Esophagus muscularis mucosa (tissue), 4 donors: ENCODE measurements around the gene ZNF343. TPM values are rescaled to one million over a fixed set of nuclear protein-coding genes. Genes with fewer than 3 reads are reported as not detected.
"Not testable (repeated sequence)": the region's sequence is repeated elsewhere in the genome, so short reads cannot be mapped to it uniquely, and the experiment has no call there.

Experiments used
- DNase-seq: peaks from one replicate; pipeline ENCODE4 v3.0.0-alpha.2; 2017; ENCODE audit errors: extremely low spot score
- H3K27ac ChIP-seq, 4 donors: fragments of 200-600 bp; sonication (generic); replicated peaks in 1 of 4; 1 replicate in 3 of 4; 2 replicates in 1 of 4; pipeline ENCODE4 v1.5.1; 2016 to 2019; ENCODE audit warnings: mild to moderate bottlenecking in 1 of 4
- H3K27me3 ChIP-seq, 4 donors: fragments of 200-600 bp; sonication (generic); one replicate each; pipeline versions ENCODE4 v1.5.1 to v1.6.0; 2016 to 2019
- H3K36me3 ChIP-seq, 4 donors: fragments of 200-600 bp; sonication (generic); one replicate each; pipeline ENCODE4 v1.5.1; 2016 to 2019
- H3K4me1 ChIP-seq, 4 donors: fragments of 200-600 bp; sonication (generic); one replicate each; pipeline ENCODE4 v1.5.1; 2016 to 2019
- H3K4me3 ChIP-seq, 4 donors: fragments of 200-600 bp; sonication (generic); 1 replicate in 2 of 4; 2 replicates in 2 of 4; pipeline ENCODE4 v1.5.1; 2016 to 2019; ENCODE audit warnings: mild to moderate bottlenecking in 4 of 4, moderate library complexity in 1 of 4
- H3K9me3 ChIP-seq, 4 donors: fragments of 200-600 bp; sonication (generic); 1 replicate in 3 of 4; 2 replicates in 1 of 4; pipeline ENCODE4 v1.5.1; 2016 to 2019
- EP300 ChIP-seq: sonication (generic); formaldehyde crosslinking; IDR thresholded peaks from one replicate; pipeline ENCODE4 v1.6.1; 2017; ENCODE audit warnings: antibody characterized with exemption
- POLR2A ChIP-seq: fragments of 450-650 bp; IDR thresholded peaks from one replicate; pipeline ENCODE4 v1.6.1; 2017; ENCODE audit warnings: antibody characterized with exemption, moderate library complexity, mild to moderate bottlenecking, low read depth
- POLR2AphosphoS5 ChIP-seq, 2 donors: sonication (generic); formaldehyde crosslinking; IDR thresholded peaks; one replicate each; pipeline ENCODE4 v1.6.1; 2017; ENCODE audit warnings: antibody characterized with exemption in 2 of 2
- WGBS: methylation state at CpG from one replicate; pipeline ENCODE4 v1.1.5; 2018; 5-methylcytosine and 5-hydroxymethylcytosine counted together
- intact Hi-C: fragments of 100-400 bp; cut with DNase I; formaldehyde crosslinking; loops from one replicate; pipeline ENCODE4 v1.15.1; 2023
- total RNA-seq, 4 donors: library from RNA; depleted of rRNA; stranded (reverse); fragments of >200 nt; gene quantifications; one replicate each; pipeline versions ENCODE4 v1.1.0 to v1.2.1, GENCODE V29; 2016
- TF ChIP-seq, protein P1 (sequence below), 3 experiments: fragments of 200-600 bp in 2 of 3; fragments of 450-650 bp in 1 of 3; sonication (generic) in 2 of 3; IDR thresholded peaks; one replicate each; pipeline ENCODE4 v1.5.1; 2017 to 2019; ENCODE audit warnings: antibody characterized with exemption in 3 of 3, mild to moderate bottlenecking in 2 of 3, moderate library complexity in 1 of 3

The ZNF343 gene
- total RNA-seq, 4 donors from 2014 or later: 9.9 to 19.5 (median 16.1) TPM

DNA sequence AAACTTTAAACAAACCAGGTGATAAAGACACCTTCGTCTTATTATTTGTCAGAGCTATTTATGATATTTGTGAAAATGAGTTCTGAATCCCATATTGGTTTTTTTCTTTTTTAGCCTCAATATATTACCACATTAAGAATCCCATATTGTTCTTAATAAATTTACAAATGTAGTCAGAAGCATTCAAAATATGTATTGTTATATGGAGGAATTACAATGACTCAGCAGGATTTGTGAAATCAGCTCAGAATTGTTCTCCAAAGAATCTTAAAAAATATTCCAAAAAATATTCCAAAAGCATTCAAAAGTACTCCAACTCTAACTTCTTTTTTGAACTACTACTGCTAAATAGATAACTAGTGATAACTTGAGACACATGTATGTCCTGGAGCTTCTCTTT is 6.5 kb upstream of the ZNF343 start:
- no peaks in the 10 kb centered on the region for H3K9me3 ChIP-seq
- H3K27ac ChIP-seq: no peak overlapping the region
- intact Hi-C loops: no loop called here
- no peak for TF ChIP-seq POLR2AphosphoS5 (IDR thresholded peaks at IDR 0.05)
- no peak for TF ChIP-seq EP300
- no peak for TF ChIP-seq POLR2A
- TF ChIP-seq, protein P1, sequence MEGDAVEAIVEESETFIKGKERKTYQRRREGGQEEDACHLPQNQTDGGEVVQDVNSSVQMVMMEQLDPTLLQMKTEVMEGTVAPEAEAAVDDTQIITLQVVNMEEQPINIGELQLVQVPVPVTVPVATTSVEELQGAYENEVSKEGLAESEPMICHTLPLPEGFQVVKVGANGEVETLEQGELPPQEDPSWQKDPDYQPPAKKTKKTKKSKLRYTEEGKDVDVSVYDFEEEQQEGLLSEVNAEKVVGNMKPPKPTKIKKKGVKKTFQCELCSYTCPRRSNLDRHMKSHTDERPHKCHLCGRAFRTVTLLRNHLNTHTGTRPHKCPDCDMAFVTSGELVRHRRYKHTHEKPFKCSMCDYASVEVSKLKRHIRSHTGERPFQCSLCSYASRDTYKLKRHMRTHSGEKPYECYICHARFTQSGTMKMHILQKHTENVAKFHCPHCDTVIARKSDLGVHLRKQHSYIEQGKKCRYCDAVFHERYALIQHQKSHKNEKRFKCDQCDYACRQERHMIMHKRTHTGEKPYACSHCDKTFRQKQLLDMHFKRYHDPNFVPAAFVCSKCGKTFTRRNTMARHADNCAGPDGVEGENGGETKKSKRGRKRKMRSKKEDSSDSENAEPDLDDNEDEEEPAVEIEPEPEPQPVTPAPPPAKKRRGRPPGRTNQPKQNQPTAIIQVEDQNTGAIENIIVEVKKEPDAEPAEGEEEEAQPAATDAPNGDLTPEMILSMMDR (IDR thresholded peaks at IDR 0.05): no peak
- 94% methylated on average over 1 of the region's 1 CpG for WGBS
- H3K36me3 ChIP-seq: no peaks in the 10 kb centered on the region
- no peaks in the 10 kb centered on the region for H3K27me3 ChIP-seq
- DNase-seq: no peak
- no peaks in the 10 kb centered on the region for H3K4me1 ChIP-seq
- H3K4me3 ChIP-seq: no peak overlapping the region

DNA sequence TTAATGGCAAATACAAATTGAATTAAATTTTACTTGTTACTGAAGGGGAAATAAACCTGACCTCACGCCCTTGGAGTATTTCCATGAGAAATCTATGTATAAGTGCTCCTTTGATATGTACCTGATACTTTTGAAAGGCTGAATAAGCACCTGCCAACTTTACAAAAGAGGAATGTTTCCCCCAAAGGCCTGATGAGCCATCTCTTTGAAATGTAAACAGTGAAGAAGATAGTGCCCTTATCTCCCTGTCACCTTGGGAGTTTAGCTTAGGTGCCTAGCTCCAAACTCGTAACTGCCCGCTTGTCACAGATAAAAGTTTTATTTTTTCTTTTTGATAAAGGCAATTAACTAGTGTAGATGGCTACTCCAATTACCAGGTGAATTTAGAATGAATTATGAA is 1.1 kb upstream of the ZNF343 start:
- Histone ChIP-seq H3K4me3 (peak overlapping the region; percentile 78 to 96 (median 86)), H3K27ac (peak overlapping the region in 1 of 4 donors; percentile 77), H3K9me3 (no peaks in the 10 kb centered on the region), H3K4me1 (peaks cover 10 to 24% (median 17%) of the 10 kb centered on the region in 4 donors), H3K36me3 (no peaks in the 10 kb centered on the region), H3K27me3 (no peaks in the 10 kb centered on the region)
- intact Hi-C loops: no loop called here
- 77% methylated on average over 3 of the region's 3 CpGs for WGBS
- no peak for DNase-seq
- TF ChIP-seq, protein P1 (IDR thresholded peaks at IDR 0.05): no peak
- no peak for TF ChIP-seq POLR2AphosphoS5 (IDR thresholded peaks at IDR 0.05)
- TF ChIP-seq POLR2A: no peak
- no peak for TF ChIP-seq EP300

DNA sequence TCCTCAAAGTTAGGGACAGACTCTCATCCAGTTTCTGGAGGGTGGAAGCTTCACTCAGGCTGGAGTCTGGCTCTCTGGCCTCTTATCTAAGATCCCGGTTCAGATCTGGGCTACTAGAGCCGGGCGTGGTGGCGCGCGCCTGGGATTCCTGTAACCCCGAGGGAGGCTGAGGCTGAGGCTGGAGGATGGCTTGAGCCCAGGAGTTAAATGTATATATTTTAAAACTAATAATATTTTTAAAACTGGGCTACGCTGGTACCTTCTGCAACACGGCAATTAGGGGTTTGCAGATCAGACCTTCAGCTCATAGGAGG is 710 bp upstream of the ZNF343 start:
- TF ChIP-seq POLR2AphosphoS5 (IDR thresholded peaks at IDR 0.05) (no peak), POLR2A (no peak), EP300 (no peak)
- TF ChIP-seq, protein P1 (IDR thresholded peaks at IDR 0.05): no peak
- peak overlapping the region; percentile 78 to 96 (median 86) for H3K4me3 ChIP-seq
- WGBS: 40% methylated on average over 9 of the region's 9 CpGs
- no peaks in the 10 kb centered on the region for H3K36me3 ChIP-seq
- H3K9me3 ChIP-seq: no peaks in the 10 kb centered on the region
- intact Hi-C loops: no loop called here
- H3K27ac ChIP-seq: peak overlapping the region; percentile 77 to 88 (median 83)
- peaks cover 10 to 24% (median 17%) of the 10 kb centered on the region in 4 donors for H3K4me1 ChIP-seq
- H3K27me3 ChIP-seq: no peaks in the 10 kb centered on the region
- no peak for DNase-seq

DNA sequence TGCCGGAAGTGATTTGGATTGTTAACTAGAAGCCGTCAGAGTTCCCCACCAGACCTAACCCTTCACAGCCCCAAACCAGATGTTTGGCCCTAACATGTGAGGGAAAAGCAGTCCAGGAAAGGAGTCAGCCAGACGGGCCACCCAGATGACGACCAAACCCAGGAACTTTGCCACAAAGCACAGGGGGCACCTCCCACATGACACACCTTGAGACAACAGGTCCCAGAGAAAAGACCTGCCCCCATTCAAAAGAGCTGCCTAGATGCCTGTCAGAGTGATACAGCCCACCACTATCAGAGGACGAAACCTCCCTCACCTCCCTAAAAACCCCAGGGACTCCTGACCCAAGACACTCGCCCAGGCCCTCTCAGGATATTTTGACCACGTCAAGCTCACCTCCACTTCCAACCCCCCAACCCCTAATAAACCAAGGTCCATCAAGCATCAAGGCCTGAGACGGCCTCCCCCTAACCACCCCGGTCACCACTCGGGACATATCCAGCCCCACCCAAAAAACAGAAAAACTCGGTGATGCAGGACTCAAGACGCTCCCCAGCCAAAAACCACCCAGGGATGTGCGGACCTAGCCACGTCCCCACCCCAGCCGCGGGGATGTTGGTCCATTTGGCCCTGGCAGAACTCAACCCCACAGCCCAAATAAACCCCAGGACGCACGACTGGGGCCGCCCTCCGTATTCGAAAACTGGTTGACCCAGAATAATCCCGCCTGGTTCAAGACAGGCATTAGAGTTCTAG is 662 bp downstream of the ZNF343 start:
- DNase-seq: peak; percentile 89
- intact Hi-C loops: no loop called here
- Histone ChIP-seq H3K27ac (peak overlapping the region; percentile 77 to 88 (median 83)), H3K4me1 (peaks cover 10 to 24% (median 17%) of the 10 kb centered on the region in 4 donors), H3K27me3 (no peaks in the 10 kb centered on the region), H3K4me3 (peak overlapping the region; percentile 78 to 96 (median 86)), H3K36me3 (no peaks in the 10 kb centered on the region), H3K9me3 (no peaks in the 10 kb centered on the region)
- TF ChIP-seq POLR2A: no peak
- 22% methylated on average over 9 of the region's 22 CpGs for WGBS

DNA sequence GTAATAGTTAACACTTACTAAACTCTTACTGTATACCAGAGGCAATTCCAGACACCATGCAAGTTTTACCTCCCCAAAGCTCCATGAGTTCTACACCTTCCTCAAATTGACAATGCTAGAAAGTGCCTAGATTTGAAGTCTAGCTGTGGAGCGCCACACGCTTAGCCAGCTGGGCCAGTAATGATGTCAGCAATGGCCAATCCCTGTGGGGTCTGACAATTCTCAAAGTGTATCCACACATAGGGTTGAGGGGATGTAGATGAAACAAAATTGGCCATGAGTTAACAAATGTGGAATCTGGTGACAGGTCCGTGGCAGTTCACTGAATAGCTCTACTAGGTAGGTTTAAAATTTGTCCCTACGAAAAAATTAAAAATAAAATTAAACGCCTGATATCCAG is 1.3 kb downstream of the ZNF343 start:
- peak; percentile 26 for DNase-seq
- intact Hi-C loops: no loop called here
- peaks cover 10 to 24% (median 17%) of the 10 kb centered on the region in 4 donors for H3K4me1 ChIP-seq
- H3K27me3 ChIP-seq: no peaks in the 10 kb centered on the region
- no peaks in the 10 kb centered on the region for H3K36me3 ChIP-seq
- 50% methylated on average over 5 of the region's 5 CpGs for WGBS
- H3K4me3 ChIP-seq: peak overlapping the region; percentile 78 to 96 (median 86)
- H3K9me3 ChIP-seq: no peaks in the 10 kb centered on the region
- TF ChIP-seq POLR2AphosphoS5 (IDR thresholded peaks at IDR 0.05) (no peak), POLR2A (no peak)
- peak overlapping the region in 2 of 4 donors; percentile 85 to 88 for H3K27ac ChIP-seq

DNA sequence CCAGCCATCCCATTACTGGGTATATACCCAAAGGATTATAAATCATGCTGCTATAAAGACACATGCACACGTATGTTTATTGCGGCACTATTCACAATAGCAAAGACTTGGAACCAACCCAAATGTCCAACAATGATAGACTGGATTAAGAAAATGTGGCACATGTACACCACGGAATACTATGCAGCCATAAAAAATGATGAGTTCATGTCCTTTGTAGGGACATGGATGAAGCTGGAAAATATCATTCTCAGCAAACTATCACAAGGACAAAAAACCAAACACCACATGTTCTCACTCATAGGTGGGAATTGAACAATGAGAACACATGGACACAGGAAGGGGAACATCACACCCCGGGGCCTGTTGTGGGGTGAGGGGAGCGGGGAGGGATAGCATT is 2.3 kb downstream of the ZNF343 start:
- H3K9me3 ChIP-seq, intact Hi-C loops, H3K4me3 ChIP-seq, DNase-seq, H3K27me3 ChIP-seq, H3K27ac ChIP-seq, H3K36me3 ChIP-seq: not testable (repeated sequence)
- 100% methylated on average over 3 of the region's 5 CpGs for WGBS
- H3K4me1 ChIP-seq: peaks cover 10 to 24% (median 17%) of the 10 kb centered on the region in 4 donors

DNA sequence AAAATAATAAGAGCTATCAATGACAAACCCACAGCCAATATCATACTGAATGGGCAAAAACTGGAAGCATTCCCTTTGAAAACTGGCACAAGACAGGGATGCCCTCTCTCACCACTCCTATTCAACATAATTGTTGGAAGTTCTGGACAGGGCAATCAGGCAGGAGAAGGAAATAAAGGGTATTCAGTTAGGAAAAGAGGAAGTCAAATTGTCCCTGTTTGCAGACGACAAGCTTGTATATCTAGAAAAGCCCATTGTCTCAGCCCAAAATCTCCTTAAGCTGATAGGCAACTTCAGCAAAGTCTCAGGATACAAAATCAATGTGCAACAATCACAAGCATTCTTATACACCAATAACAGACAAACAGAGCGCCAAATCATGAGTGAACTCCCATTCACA is 3.9 kb downstream of the ZNF343 start:
- H3K4me3 ChIP-seq, H3K27me3 ChIP-seq, DNase-seq, H3K27ac ChIP-seq, H3K9me3 ChIP-seq, intact Hi-C loops: not testable (repeated sequence)
- peaks cover 0 to 14% (median 11%) of the 10 kb centered on the region in 4 donors for H3K36me3 ChIP-seq
- peaks cover 10 to 22% (median 17%) of the 10 kb centered on the region in 4 donors for H3K4me1 ChIP-seq
- WGBS: 88% methylated on average over 2 of the region's 2 CpGs

DNA sequence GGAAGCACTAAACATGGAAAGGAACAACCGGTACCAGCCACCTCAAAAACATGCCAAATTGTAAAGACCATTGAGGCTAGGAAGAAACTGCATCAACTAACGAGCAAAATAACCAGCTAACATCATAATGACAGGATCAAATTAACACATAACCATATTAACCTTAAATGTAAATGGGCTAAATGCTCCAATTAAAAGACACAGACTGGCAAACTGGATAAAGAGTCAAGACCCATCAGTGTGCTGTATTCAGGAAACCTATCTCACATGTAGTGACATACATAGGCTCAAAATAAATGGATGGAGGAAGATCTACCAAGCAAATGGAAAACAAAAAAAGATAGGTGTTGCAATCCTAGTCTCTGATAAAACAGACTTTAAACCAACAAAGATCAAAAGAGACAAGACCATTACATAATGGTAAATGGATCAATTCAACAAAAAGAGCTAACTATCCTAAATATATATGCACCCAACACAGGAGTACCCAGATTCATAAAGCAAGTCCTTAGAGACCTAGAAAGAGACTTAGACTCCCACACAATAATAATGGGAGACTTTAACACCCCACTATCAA is 5.8 kb downstream of the ZNF343 start:
- intact Hi-C loops, H3K9me3 ChIP-seq, DNase-seq, H3K27ac ChIP-seq, H3K4me3 ChIP-seq, H3K27me3 ChIP-seq: not testable (repeated sequence)
- Histone ChIP-seq H3K36me3 (peaks cover 10 to 31% (median 26%) of the 10 kb centered on the region in 4 donors), H3K4me1 (peaks cover 2 to 11% (median 8%) of the 10 kb centered on the region in 4 donors)
- 93% methylated on average over 2 of the region's 2 CpGs for WGBS
